Right lobe of liver (tissue), 6 donors: ENCODE data around the gene STN1. TPM values are rescaled to one million over a fixed set of nuclear protein-coding genes. Genes with fewer than 3 reads are reported as not detected.

ENCODE experiments used
- ATAC-seq, 4 donors: fragments of 200-7000 bp; cut with Tn5 transposase; one replicate each; pipeline ENCODE4 v1.9.1; 2020; ENCODE audit warnings: mild to moderate bottlenecking in 4 of 4, moderate library complexity in 4 of 4
- DNase-seq, 3 donors: peaks; one replicate each; pipeline ENCODE4 v3.0.0-alpha.2; 2020
- H3K27ac ChIP-seq, 3 donors: fragments of 200-600 bp; one replicate each; pipeline ENCODE4 v1.8.0; 2022
- H3K27me3 ChIP-seq, 2 donors: fragments of 200-600 bp; one replicate each; pipeline ENCODE4 v1.8.0; 2022
- H3K36me3 ChIP-seq, 4 donors: fragments of 200-600 bp; sonication (generic) in 1 of 4; one replicate each; pipeline versions ENCODE4 v1.5.1 to v1.8.0; 2017 to 2022; ENCODE audit warnings: control low read depth in 1 of 4
- H3K4me1 ChIP-seq, 4 donors: fragments of 200-600 bp; sonication (generic) in 1 of 4; one replicate each; pipeline versions ENCODE4 v1.5.1 to v1.8.0; 2017 to 2022; ENCODE audit warnings: control low read depth in 1 of 4
- H3K4me3 ChIP-seq, 3 donors: fragments of 200-600 bp; one replicate each; pipeline ENCODE4 v1.8.0; 2022
- H3K9me3 ChIP-seq, 4 donors: fragments of 200-600 bp; sonication (generic) in 1 of 4; one replicate each; pipeline versions ENCODE4 v1.5.1 to v1.8.0; 2017 to 2022; ENCODE audit warnings: control low read depth in 1 of 4
- CTCF ChIP-seq, 4 donors: fragments of 200-600 bp in 3 of 4; fragments of 450-650 bp in 1 of 4; IDR thresholded peaks; one replicate each; pipeline versions ENCODE4 v1.5.1 to v1.8.0; 2016 to 2022; ENCODE audit warnings: antibody characterized with exemption in 4 of 4, mild to moderate bottlenecking in 2 of 4
- POLR2A ChIP-seq: fragments of 450-650 bp; IDR thresholded peaks from one replicate; pipeline ENCODE4 v1.6.1; 2017; ENCODE audit warnings: antibody characterized with exemption, mild to moderate bottlenecking
- WGBS: methylation state at CpG from one replicate; pipeline ENCODE4 v1.1.6; 2018; ENCODE audit warnings: low coverage, low lambda C conversion rate; ENCODE audit not compliant: insufficient coverage; ENCODE audit errors: missing lambda C conversion rate; 5-methylcytosine and 5-hydroxymethylcytosine counted together
- intact Hi-C, 2 donors: fragments of 100-400 bp; cut with DNase I; formaldehyde crosslinking; loops; one replicate each; pipeline versions ENCODE4 v1.11.2 to v1.14.1; 2022
- total RNA-seq, 6 experiments: library from RNA; depleted of rRNA in 2 of 6; stranded (reverse); fragments of >200 nt in 2 of 6; fragmentation: NEBNext Ultra II Directional in 3 of 6; extraction: Animal tissue kit (Norgen Biotek cat#: 25700) in 3 of 6; gene quantifications; one replicate each; pipeline versions ENCODE4 v1.1.0 to v1.2.4, GENCODE V29; 2016 to 2023
- donor health status: DM: no; HTN: yes; CAD: no.
- donor health status: DM: no; HTN: no; CAD: no.
- donor health status: DM: no; HTN: no; CAD: no.
- donor health status: DM: no; HTN: yes; CAD: no.
- donor health status: DM: no; HTN: yes; CAD: no.

Gene STN1
- total RNA-seq, 6 experiments from 2014 or later: 6.1 to 13.3 (median 6.6) TPM

GRCh38 chr10:103855852-103856796 lies 61.9 kb downstream of the STN1 start:
- H3K4me1 ChIP-seq: peaks cover 0 to 17% (median 3%) of the 10 kb centered on the region in 4 donors
- no peaks in the 10 kb centered on the region for H3K36me3 ChIP-seq
- no peaks in the 10 kb centered on the region for H3K27me3 ChIP-seq
- H3K9me3 ChIP-seq: no peaks in the 10 kb centered on the region
- intact Hi-C loops: loop anchor here (5.0 kb wide), 1 partner anchor 144 kb away; no protein-coding TSS in a partner anchor
- H3K27ac ChIP-seq: peak overlapping the region in 2 of 3 donors; percentile 28 to 39
- H3K4me3 ChIP-seq: peak overlapping the region; percentile 62 to 75 (median 66)
- TF ChIP-seq POLR2A: no peak
- no peak for TF ChIP-seq CTCF (IDR thresholded peaks at IDR 0.05)
- DNase-seq (peak; percentile 50 to 67 (median 65)), ATAC-seq (peak; percentile 72 to 82 (median 72))
- WGBS: 7% methylated on average over 19 of the region's 34 CpGs

- Histone ChIP-seq H3K27ac (peak within 1 kb of the TSS in 2 of 3 donors; percentile 35 to 39), H3K27me3 (no peaks in the 10 kb centered on the region), H3K4me3 (peak within 1 kb of the TSS; percentile 62 to 75 (median 66)), H3K9me3 (no peaks in the 10 kb centered on the region), H3K4me1 (peaks cover 0 to 17% (median 3%) of the 10 kb centered on the region in 4 donors), H3K36me3 (no peaks in the 10 kb centered on the region)
- ATAC-seq: peak; percentile 45 to 58 (median 51)
- WGBS: 1% methylated on average over 15 of the region's 54 CpGs
- intact Hi-C loops: loop anchor here (5.0 kb wide), 1 partner anchor 143 kb away; no protein-coding TSS in a partner anchor
- peak in 1 of 4 donors; percentile 29 for TF ChIP-seq CTCF (IDR thresholded peaks at IDR 0.05)
- no peak for TF ChIP-seq POLR2A
- DNase-seq: peak in 2 of 3 donors; percentile 50 to 64
Observed at GRCh38 chr10:103855424-103855823, 62.6 kb downstream of the STN1 start, which contains the start of gene SH3PXD2A. Gene SH3PXD2A (minus strand): TSS chr10:103855576. CDS start chr10:103855266, 310 bp downstream.

- Histone ChIP-seq H3K36me3 (no peaks in the 10 kb centered on the region), H3K27me3 (no peaks in the 10 kb centered on the region), H3K9me3 (no peaks in the 10 kb centered on the region), H3K4me3 (peak overlapping the region; percentile 62 to 75 (median 66)), H3K4me1 (peaks cover 0 to 20% (median 3%) of the 10 kb centered on the region in 4 donors), H3K27ac (peak overlapping the region in 2 of 3 donors; percentile 35 to 39)
- WGBS: 3% methylated on average over 6 of the region's 53 CpGs
- TF ChIP-seq POLR2A: no peak
- no peak for TF ChIP-seq CTCF (IDR thresholded peaks at IDR 0.05)
- peak in 1 of 3 donors; percentile 39 for DNase-seq
- peak; percentile 13 to 23 (median 14) for ATAC-seq
- intact Hi-C loops: loop anchor here (5.0 kb wide), 1 partner anchor 143 kb away; no protein-coding TSS in a partner anchor
Observed at GRCh38 chr10:103854686-103855391, 63.1 kb downstream of the STN1 start.

- H3K27ac ChIP-seq: no peak overlapping the region
- peak overlapping the region; percentile 62 to 75 (median 66) for H3K4me3 ChIP-seq
- no peaks in the 10 kb centered on the region for H3K36me3 ChIP-seq
- no peaks in the 10 kb centered on the region for H3K27me3 ChIP-seq
- DNase-seq (no peak), ATAC-seq (no peak)
- intact Hi-C loops: no loop called here
- no peaks in the 10 kb centered on the region for H3K9me3 ChIP-seq
- no peak for TF ChIP-seq POLR2A
- TF ChIP-seq CTCF (IDR thresholded peaks at IDR 0.05): no peak
- 11% methylated on average over 12 of the region's 13 CpGs for WGBS
- peaks cover 0 to 24% (median 3%) of the 10 kb centered on the region in 4 donors for H3K4me1 ChIP-seq
Observed at GRCh38 chr10:103854265-103854685, 63.7 kb downstream of the STN1 start.
